HCT116 (cell line): ENCODE data around the gene RASGRF1. TPM values are rescaled to one million over a fixed set of nuclear protein-coding genes. Genes with fewer than 3 reads are reported as not detected.

ENCODE experiments used
- ATAC-seq: fragments of 200-7000 bp; cut with Tn5 transposase; 2 replicates; pipeline ENCODE4 v1.9.1; 2020; ENCODE audit warnings: mild to moderate bottlenecking, moderate library complexity
- BruUV-seq: library from RNA; stranded (reverse); fragments of 400-500 nt; replicated peaks from 2 replicates; lab custom pipeline; 2021; lab: Mats Ljungman, UMichigan
- CTCF ChIA-PET: fragments of 300-600 bp; sonication (Branson Sonifier 250); formaldehyde crosslinking; loops from one replicate; lab custom pipeline; 2021; ENCODE audit warnings: antibody characterized with exemption; lab: Charles Lee
- POLR2A ChIA-PET: fragments of 300-600, 350-600 bp; sonication (Branson Sonifier 250); formaldehyde crosslinking; loops from one replicate; lab custom pipeline; 2021; ENCODE audit warnings: antibody characterized with exemption; lab: Charles Lee
- RAD21 ChIA-PET, 2 experiments: fragments of 300-600 bp; sonication (Branson Sonifier 250); formaldehyde crosslinking; loops; one replicate each; lab custom pipeline; 2023; ENCODE audit warnings: low total read pairs in 2 of 2; ENCODE audit not compliant: uncharacterized antibody in 2 of 2, unreplicated experiment in 2 of 2, low non-redundant PET in 1 of 2; lab: Charles Lee
- DNase-seq: peaks from one replicate; pipeline ENCODE4 v3.0.0-alpha.2; 2010; ENCODE audit warnings: low read depth, low spot score
- H2AFZ ChIP-seq: fragments of 200-600 bp; shearing (Covaris generic), sonication (generic); 2 replicates; pipeline ENCODE4 v1.6.1; 2017; ENCODE audit warnings: low read depth, mixed run types, mixed read lengths, antibody characterized with exemption, low read length; ENCODE audit not compliant: poor library complexity, severe bottlenecking
- H3K27ac ChIP-seq: 2 replicates; pipeline ENCODE4 v1.5.1; 2012; ENCODE audit warnings: low read depth, low read length
- H3K27me3 ChIP-seq: fragments of 200-600 bp; sonication (generic); 2 replicates; pipeline ENCODE4 v1.6.1; 2016; ENCODE audit warnings: mixed run types, low read length, mixed read lengths; ENCODE audit not compliant: insufficient read depth
- H3K36me3 ChIP-seq, 2 experiments: fragments of 200-500 bp in 1 of 2; fragments of 200-600 bp in 1 of 2; sonication (Bioruptor generic) in 1 of 2; sonication (generic) in 1 of 2; 2 replicates each; pipeline versions ENCODE4 v1.5.1 to v1.6.1; 2014 to 2016; ENCODE audit warnings: low read length in 2 of 2, inconsistent platforms in 1 of 2, mixed read lengths in 1 of 2, mixed run types in 1 of 2; ENCODE audit not compliant: insufficient read depth in 2 of 2, control insufficient read depth in 1 of 2
- H3K4me1 ChIP-seq, 2 experiments: fragments of 200-600 bp in 1 of 2; sonication (generic) in 1 of 2; 2 replicates each; pipeline versions ENCODE4 v1.5.1 to v1.6.1; 2012 to 2017; ENCODE audit warnings: low read length in 2 of 2, inconsistent platforms in 1 of 2, mild to moderate bottlenecking in 1 of 2, mixed read lengths in 1 of 2, mixed run types in 1 of 2, moderate library complexity in 1 of 2; ENCODE audit not compliant: insufficient read depth in 2 of 2, control insufficient read depth in 1 of 2
- H3K4me2 ChIP-seq: fragments of 200-600 bp; sonication (generic); 2 replicates; pipeline ENCODE4 v1.6.1; 2017; ENCODE audit warnings: mixed run types, low read length, mixed read lengths
- H3K4me3 ChIP-seq, 2 experiments: fragments of 200-600 bp in 1 of 2; sonication (generic) in 1 of 2; replicated peaks in 1 of 2; 2 replicates each; pipeline ENCODE4 v1.5.1; 2011 to 2016; ENCODE audit warnings: low read length in 2 of 2, control low read depth in 1 of 2, low read depth in 1 of 2, mild to moderate bottlenecking in 1 of 2, mixed read lengths in 1 of 2, mixed run types in 1 of 2
- H3K79me2 ChIP-seq: fragments of 200-600 bp; sonication (generic); 2 replicates; pipeline ENCODE4 v1.6.1; 2017; ENCODE audit warnings: mild to moderate bottlenecking, mixed run types, low read length, moderate library complexity, mixed read lengths; ENCODE audit not compliant: insufficient read depth
- H3K9ac ChIP-seq: fragments of 200-600 bp; sonication (generic); 2 replicates; pipeline ENCODE4 v1.6.1; 2016; ENCODE audit warnings: low read length, mixed read lengths
- H3K9me2 ChIP-seq: fragments of 200-600 bp; sonication (generic), shearing (Covaris generic); 2 replicates; pipeline ENCODE4 v1.6.1; 2017; ENCODE audit warnings: mixed run types, mild to moderate bottlenecking, moderate library complexity; ENCODE audit not compliant: insufficient read depth
- H3K9me3 ChIP-seq, 2 experiments: fragments of 200-500 bp in 1 of 2; fragments of 200-600 bp in 1 of 2; sonication (Bioruptor generic) in 1 of 2; sonication (generic) in 1 of 2; 2 replicates each; pipeline ENCODE4 v1.6.1; 2014 to 2017; ENCODE audit warnings: low read length in 2 of 2, mixed read lengths in 2 of 2, inconsistent platforms in 1 of 2, low read depth in 1 of 2, mild to moderate bottlenecking in 1 of 2, mixed run types in 1 of 2, moderate library complexity in 1 of 2; ENCODE audit not compliant: control insufficient read depth in 1 of 2, insufficient read depth in 1 of 2
- H4K20me1 ChIP-seq: fragments of 200-600 bp; sonication (generic), shearing (Covaris generic); 2 replicates; pipeline ENCODE4 v1.6.1; 2017; ENCODE audit warnings: mixed run types, mild to moderate bottlenecking, moderate library complexity; ENCODE audit not compliant: insufficient read depth
- CBX3 ChIP-seq: IDR thresholded peaks from 2 replicates; pipeline ENCODE4 v1.6.1; 2012; ENCODE audit warnings: low read depth
- EGR1 ChIP-seq: IDR thresholded peaks from 2 replicates; pipeline ENCODE4 v1.6.1; 2012; ENCODE audit warnings: low read depth
- ELF1 ChIP-seq: IDR thresholded peaks from 2 replicates; pipeline ENCODE4 v1.6.1; 2012; ENCODE audit warnings: low read depth, borderline replicate concordance
- POLR2A ChIP-seq: IDR thresholded peaks from 2 replicates; pipeline ENCODE4 v1.7.0; 2011; ENCODE audit warnings: borderline replicate concordance; ENCODE audit not compliant: insufficient read depth, insufficient read length; ENCODE audit errors: extremely low read depth
- RAD21 ChIP-seq: IDR thresholded peaks from 2 replicates; pipeline ENCODE4 v1.6.1; 2012; ENCODE audit warnings: low read depth, mild to moderate bottlenecking
- SIN3A ChIP-seq: IDR thresholded peaks from 2 replicates; pipeline ENCODE4 v1.6.1; 2012; ENCODE audit warnings: low read depth
- SRF ChIP-seq: IDR thresholded peaks from 2 replicates; pipeline ENCODE4 v1.6.1; 2012; ENCODE audit warnings: low read depth
- TCF7L2 ChIP-seq: IDR thresholded peaks from 2 replicates; pipeline ENCODE4 v1.7.0; 2011; ENCODE audit warnings: borderline replicate concordance, inconsistent platforms; ENCODE audit not compliant: insufficient read depth, insufficient read length; ENCODE audit errors: extremely low read depth
- ZNF274 ChIP-seq: fragments of 200-500 bp; sonication (Bioruptor generic); IDR thresholded peaks from 2 replicates; pipeline ENCODE4 v1.6.1; 2014; ENCODE audit warnings: mild to moderate bottlenecking, low read depth, low read length, inconsistent platforms
- intact Hi-C: fragments of 100-400 bp; cut with micrococcal nuclease; formaldehyde crosslinking; loops from 2 replicates; pipeline ENCODE4 v1.10.0; 2022
- total RNA-seq: library from RNA; stranded (reverse); gene quantifications from one replicate; pipeline ENCODE4 v1.2.1, GENCODE V29; 2021; ENCODE audit not compliant: unreplicated experiment
- TF ChIP-seq, protein P1 (sequence below): IDR thresholded peaks from 2 replicates; pipeline ENCODE4 v1.6.1; 2011; ENCODE audit warnings: mild to moderate bottlenecking, low read length, moderate library complexity; ENCODE audit not compliant: insufficient replicate concordance; ENCODE audit errors: extremely low read depth

RASGRF1 gene
- total RNA-seq, 1 experiment from 2014 or later: 2.4 TPM

DNA sequence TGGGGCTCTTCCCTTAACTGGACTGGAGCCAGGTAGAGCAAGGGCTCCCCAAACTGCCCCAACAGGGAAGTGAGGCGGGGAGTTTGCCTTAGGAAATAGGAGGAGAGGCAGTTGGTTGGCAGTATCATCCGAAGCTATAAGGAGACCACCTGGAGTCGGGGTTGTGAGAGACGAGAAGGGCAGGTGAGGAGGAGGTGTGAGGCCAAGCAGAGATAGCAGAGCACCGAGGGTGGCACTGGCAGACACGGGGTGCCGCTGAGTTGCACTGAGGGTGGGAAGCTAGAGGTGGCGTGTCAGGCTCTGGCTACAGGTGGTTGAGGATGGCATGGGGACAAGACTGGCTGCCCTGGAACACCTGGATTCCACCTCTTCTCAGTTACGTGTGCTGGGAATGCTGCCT, 17.2 kb downstream of the RASGRF1 start:
- no peak overlapping the region for H3K4me3 ChIP-seq
- no peak overlapping the region for H3K27ac ChIP-seq
- no peaks in the 10 kb centered on the region for H4K20me1 ChIP-seq
- no peak overlapping the region for H2AFZ ChIP-seq
- no peaks in the 10 kb centered on the region for H3K36me3 ChIP-seq
- ATAC-seq: no peak
- H3K4me2 ChIP-seq: no peak overlapping the region
- no peaks in the 10 kb centered on the region for H3K9me2 ChIP-seq
- ChIA-PET POLR2A (no interaction called here), CTCF (no interaction called here), RAD21 (no interaction called here)
- no peaks in the 10 kb centered on the region for H3K9me3 ChIP-seq
- intact Hi-C loops: no loop called here
- no peak overlapping the region for H3K9ac ChIP-seq
- no peaks in the 10 kb centered on the region for H3K27me3 ChIP-seq
- DNase-seq: no peak
- no peak for TF ChIP-seq SIN3A
- no peaks in the 10 kb centered on the region for H3K79me2 ChIP-seq
- H3K4me1 ChIP-seq: no peaks in the 10 kb centered on the region
- no TSS peak for BruUV-seq

DNA sequence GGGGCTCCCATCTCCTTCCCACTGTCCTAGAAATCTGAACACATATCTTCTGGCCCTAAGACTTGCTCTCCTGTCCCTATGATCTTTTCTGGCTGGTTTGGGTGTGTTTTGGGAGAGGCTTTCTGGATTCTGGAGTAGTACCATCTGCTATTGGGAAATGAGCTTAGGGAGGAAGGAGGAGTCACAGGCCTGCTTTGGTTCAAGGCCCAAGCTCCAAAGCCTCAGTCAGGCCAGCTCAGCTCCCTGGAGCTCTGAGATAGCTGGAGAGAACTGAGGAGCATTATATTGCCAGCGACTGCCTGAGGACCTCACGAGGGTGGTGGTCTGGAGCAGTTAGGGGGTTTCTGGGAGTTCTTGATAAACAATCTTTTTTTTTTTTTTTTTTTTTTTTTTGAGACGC, 18.7 kb downstream of the RASGRF1 start:
- CTCF ChIA-PET: no interaction called here
- H3K27ac ChIP-seq: no peak overlapping the region
- intact Hi-C loops: no loop called here
- no peaks in the 10 kb centered on the region for H3K27me3 ChIP-seq
- H3K4me2 ChIP-seq: no peak overlapping the region
- no peak overlapping the region for H3K4me3 ChIP-seq
- no peak overlapping the region for H3K9ac ChIP-seq
- no TSS peak for BruUV-seq
- POLR2A ChIA-PET: no interaction called here
- no peaks in the 10 kb centered on the region for H3K36me3 ChIP-seq
- no peaks in the 10 kb centered on the region for H3K9me2 ChIP-seq
- no peak overlapping the region for H2AFZ ChIP-seq
- ATAC-seq (no peak), DNase-seq (no peak)
- no peak for TF ChIP-seq RAD21
- TF ChIP-seq EGR1: no peak
- no peaks in the 10 kb centered on the region for H4K20me1 ChIP-seq
- H3K9me3 ChIP-seq: no peaks in the 10 kb centered on the region
- RAD21 ChIA-PET: interaction anchor here in 1 of 2 experiments (0.7 kb wide), 1 partner anchor 19 kb away, joined by 3 read pairs; no protein-coding TSS in a partner anchor
- H3K79me2 ChIP-seq: no peaks in the 10 kb centered on the region
- no peaks in the 10 kb centered on the region for H3K4me1 ChIP-seq

DNA sequence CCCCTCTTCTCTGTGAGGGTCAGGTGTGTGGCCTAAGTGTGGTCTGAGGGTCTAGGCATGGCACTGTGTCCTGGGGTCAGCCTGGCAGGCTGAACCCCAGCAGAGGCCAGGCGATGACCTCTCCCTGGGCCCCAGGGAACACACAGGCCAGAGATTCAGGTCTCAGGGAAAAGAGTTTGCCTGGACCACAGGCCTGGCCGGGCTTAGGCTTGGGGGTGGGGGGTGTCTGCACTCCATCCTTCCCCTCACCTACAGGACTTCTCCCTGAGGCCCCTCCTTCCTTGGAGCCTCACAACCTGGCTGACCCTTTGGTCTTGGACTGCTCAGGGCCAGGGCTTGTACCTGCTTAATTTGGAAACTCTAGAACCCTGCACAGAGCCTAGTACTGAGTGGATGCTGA, 21.8 kb downstream of the RASGRF1 start:
- H3K9me3 ChIP-seq: no peaks in the 10 kb centered on the region
- DNase-seq (no peak), ATAC-seq (no peak)
- no peak overlapping the region for H3K4me3 ChIP-seq
- ChIA-PET RAD21 (no interaction called here), POLR2A (no interaction called here), CTCF (no interaction called here)
- H2AFZ ChIP-seq: no peak overlapping the region
- no peak overlapping the region for H3K27ac ChIP-seq
- H4K20me1 ChIP-seq: no peaks in the 10 kb centered on the region
- no peaks in the 10 kb centered on the region for H3K79me2 ChIP-seq
- no peak overlapping the region for H3K9ac ChIP-seq
- no peaks in the 10 kb centered on the region for H3K4me1 ChIP-seq
- no peaks in the 10 kb centered on the region for H3K9me2 ChIP-seq
- no peaks in the 10 kb centered on the region for H3K36me3 ChIP-seq
- no TSS peak for BruUV-seq
- intact Hi-C loops: no loop called here
- no peak overlapping the region for H3K4me2 ChIP-seq
- no peaks in the 10 kb centered on the region for H3K27me3 ChIP-seq
- no peak for TF ChIP-seq SRF
- TF ChIP-seq POLR2A: no peak
- TF ChIP-seq TCF7L2: no peak
- no peak for TF ChIP-seq ELF1
- TF ChIP-seq SIN3A: no peak
- no peak for TF ChIP-seq CBX3
- TF ChIP-seq, protein P1, sequence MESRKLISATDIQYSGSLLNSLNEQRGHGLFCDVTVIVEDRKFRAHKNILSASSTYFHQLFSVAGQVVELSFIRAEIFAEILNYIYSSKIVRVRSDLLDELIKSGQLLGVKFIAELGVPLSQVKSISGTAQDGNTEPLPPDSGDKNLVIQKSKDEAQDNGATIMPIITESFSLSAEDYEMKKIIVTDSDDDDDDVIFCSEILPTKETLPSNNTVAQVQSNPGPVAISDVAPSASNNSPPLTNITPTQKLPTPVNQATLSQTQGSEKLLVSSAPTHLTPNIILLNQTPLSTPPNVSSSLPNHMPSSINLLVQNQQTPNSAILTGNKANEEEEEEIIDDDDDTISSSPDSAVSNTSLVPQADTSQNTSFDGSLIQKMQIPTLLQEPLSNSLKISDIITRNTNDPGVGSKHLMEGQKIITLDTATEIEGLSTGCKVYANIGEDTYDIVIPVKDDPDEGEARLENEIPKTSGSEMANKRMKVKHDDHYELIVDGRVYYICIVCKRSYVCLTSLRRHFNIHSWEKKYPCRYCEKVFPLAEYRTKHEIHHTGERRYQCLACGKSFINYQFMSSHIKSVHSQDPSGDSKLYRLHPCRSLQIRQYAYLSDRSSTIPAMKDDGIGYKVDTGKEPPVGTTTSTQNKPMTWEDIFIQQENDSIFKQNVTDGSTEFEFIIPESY: no peak
- TF ChIP-seq ZNF274: no peak
- TF ChIP-seq EGR1: no peak
